ENCODE measurements around the gene POMT2.
"Not testable (repeated sequence)": the region's sequence is repeated elsewhere in the genome, so short reads cannot be mapped to it uniquely, and the experiment has no call there.

POMT2 gene

DNA sequence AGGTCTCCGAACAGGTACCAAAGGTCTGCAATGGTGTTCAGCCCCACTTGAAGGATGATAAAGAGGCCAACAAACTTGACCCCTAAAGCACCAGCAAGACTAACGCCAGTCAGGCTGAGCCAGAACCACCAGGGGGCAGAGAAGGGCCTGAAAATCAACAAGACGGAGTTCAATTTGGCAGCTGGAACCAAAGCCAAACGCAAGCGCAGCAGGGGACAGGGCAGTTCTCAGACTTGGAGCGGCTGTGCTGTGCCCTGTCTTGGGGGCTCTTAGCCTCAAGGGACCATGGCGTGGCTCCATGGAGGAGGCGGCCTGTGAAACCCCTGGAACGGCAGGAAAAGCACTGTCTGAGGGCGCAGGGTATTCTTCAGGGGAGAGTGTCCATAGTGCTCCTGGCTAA is 19.6 kb downstream of the POMT2 start:
- peak; percentile 84 for DNase-seq (ENCODE audit: low read depth)

DNA sequence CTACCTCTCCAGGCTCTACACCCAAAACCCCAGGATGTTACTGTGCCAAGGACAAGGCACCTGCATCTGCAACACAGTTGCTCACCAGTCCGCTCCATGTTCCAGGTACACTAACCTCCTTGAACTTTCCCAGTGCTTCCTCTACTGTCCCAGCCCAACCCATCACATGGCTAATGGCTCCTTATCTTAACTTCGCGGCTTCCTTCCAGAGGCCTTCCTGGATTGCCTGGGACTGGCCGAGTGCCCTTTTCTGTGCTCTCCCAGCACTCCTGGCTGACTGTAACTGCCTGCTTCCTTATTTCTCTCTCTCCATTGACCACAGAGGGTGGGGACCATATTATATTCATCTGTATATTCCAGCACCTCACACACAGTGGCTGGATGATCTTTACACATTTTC is 20.9 kb downstream of the POMT2 start:
- no peak for DNase-seq (ENCODE audit: low read depth)

DNA sequence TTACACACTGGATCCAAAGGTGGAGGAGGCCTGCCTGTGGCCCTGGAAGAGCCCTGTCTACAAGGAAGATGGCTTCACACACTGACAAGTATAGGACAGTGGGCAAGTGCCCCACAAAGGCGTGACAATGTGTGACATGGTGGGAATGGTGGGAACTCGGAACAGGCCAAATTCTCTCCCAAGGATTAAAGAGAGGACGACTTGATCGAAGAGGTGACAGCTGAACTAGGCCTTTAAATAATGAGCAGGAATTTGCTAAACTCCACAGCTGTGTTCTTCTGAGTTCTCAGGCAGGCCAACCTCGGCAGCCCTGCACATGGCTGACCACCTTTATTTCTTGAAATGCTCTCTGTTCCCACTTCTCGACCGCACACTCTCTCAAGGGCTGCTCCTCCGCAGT is 23.8 kb downstream of the POMT2 start:
- no peak for DNase-seq (ENCODE audit: low read depth)

DNA sequence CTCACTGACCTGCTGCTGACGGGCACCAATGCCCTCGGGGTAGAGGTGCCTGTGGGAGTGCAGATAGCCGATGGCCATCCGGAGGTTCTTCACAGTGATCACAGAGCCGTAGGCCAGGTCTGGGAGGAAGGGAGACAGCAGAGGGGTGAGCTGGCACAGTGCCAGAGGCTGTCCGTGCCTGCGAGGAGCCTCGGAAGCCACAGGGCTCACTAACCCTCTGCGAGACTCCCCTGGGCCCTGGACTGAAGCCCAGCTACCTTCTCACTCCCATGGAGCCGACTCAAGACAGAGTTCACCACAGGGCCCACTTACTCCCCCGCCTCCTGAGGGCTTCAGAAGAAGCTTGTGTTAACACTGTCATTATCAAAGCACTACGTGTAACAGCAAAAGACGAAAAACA is 24.5 kb downstream of the POMT2 start:
- DNase-seq (ENCODE audit: low read depth), result no peak

- peak; percentile 80 for DNase-seq (ENCODE audit: low read depth)
These were observed 30.0 kb downstream of the POMT2 start for GRCh38 chr14:77290705-77291104.

DNA sequence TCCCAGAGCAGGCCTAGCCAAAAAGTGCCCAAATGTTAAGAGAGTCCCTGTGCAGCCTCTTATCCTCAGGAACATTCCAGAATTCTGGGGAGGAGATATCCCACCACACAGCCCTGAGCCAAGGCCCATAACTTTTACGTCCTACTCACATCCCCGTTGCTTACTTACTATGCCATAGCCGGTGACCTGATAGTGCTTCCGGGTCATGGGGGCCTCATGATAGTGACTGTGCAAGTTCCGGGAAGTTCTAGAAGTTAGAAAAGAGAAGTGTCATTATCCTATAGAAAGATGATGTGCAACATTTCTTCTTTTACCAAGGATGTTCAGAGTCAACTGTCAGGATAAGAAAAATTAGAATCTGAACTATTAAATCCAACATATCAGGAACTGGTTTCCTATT is 34.1 kb downstream of the POMT2 start:
- DNase-seq (ENCODE audit: low read depth), result no peak

DNA sequence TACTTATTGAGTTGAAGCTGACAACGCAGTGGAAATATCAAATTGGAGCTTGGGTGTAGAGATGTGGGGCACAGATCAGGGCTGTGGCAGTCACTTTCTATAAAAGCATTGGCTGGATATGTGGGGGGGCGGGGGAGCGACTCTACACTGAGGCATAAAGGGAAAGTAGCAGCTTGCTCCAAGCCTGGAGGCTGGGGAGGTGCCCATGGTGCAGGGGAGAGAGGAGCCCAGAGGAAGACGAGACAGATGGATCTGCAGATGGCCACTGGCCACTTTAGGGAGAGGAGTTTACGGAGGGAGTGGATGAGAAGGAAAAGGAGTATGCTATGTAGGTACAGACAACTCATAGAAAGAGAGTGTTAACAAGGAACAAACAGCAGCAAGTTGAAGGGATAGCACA is 36.2 kb downstream of the POMT2 start:
- DNase-seq (ENCODE audit: low read depth), result no peak

- no peak for DNase-seq (ENCODE audit: low read depth)
These were observed 36.6 kb downstream of the POMT2 start for GRCh38 chr14:77284066-77284465.

DNA sequence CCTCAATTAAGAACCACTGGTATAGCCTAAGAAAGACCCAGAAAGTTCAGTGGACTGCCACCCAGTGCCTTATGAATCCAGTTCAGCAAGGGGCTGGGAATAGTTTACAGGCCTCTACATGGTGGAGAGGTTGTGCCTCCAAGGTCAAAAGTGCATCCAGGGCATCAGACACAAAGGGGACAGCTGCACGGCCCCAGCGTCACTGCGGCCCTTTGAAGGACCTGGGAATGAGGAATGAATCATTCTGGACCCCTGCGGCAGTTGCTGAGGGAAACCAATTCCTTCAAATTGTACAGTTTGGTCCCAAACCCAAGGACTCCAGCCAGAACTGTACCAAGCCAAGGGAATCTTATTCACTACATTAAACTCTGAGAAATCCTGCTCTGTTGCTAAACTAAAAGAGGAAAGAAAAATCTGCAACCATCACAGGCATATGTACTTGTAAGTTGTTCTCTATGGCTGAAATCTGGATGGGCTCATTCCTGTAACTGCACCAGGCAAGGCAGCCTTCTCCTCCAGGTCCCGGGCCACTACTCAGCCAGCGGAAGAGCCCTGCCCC is 38.8 kb downstream of the POMT2 start:
- DNase-seq (ENCODE audit: low read depth), result no peak

DNA sequence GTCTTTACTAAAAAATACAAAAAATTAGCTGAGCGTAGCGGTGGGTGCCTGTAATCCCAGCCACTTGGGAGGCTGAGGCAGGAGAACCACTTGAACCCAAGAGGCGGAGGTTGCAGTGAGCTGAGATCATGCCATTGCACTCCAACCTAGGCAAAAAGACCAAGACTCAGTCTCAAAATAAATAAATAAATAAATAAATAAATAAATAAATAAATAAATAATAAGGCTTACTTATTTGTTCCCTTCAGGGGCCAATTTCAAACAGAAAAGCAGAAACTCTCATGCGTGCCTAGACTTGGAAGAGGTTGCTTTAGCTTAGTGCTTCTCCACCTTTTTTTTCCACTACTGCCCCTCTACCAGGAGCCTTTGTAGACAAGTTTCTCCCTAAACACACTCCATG is 39.8 kb downstream of the POMT2 start:
- DNase-seq (ENCODE audit: low read depth), result not testable (repeated sequence)

DNA sequence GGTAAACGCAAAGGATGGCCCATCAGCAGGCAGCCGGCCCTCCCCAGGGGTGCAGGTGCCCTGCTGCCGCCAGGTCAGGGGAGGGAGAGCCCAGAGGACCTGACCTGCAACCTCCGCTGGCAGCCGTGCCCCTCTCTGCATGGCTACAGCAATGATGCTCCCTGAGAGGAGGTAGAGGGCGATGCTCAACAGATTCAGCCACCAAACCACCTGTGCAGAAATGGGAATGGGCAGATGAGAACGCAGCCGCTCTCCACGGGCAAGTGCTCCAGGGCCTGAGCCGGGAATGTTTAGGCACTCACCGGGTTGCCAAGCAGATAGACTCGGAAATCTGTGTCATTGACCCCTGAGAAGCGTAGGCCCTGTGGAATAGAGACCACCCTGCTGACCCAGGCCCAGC is 41.0 kb downstream of the POMT2 start:
- no peak for DNase-seq (ENCODE audit: low read depth)

- no peak for DNase-seq (ENCODE audit: low read depth)
These were observed 42.0 kb downstream of the POMT2 start for GRCh38 chr14:77278461-77279230.

DNA sequence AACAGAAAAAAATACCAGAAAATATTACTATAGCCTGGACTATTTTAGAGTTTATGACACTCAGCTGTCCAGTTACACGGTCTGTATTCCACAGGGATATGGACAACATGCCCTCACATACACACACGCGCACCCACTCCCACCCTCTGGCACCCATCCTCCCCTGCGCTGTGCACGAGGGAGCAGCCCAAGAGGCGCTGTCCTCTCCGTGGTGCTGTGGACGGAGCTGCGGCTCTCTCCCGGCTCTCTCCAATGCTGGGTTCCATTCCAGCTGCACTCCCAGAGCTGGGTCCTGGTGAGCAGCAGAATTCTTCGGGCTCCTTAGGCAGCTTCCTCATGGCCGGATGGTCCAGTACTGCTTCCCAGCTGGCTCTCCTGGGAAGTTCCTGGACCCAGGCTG is 43.7 kb downstream of the POMT2 start:
- no peak for DNase-seq (ENCODE audit: low read depth)

DNA sequence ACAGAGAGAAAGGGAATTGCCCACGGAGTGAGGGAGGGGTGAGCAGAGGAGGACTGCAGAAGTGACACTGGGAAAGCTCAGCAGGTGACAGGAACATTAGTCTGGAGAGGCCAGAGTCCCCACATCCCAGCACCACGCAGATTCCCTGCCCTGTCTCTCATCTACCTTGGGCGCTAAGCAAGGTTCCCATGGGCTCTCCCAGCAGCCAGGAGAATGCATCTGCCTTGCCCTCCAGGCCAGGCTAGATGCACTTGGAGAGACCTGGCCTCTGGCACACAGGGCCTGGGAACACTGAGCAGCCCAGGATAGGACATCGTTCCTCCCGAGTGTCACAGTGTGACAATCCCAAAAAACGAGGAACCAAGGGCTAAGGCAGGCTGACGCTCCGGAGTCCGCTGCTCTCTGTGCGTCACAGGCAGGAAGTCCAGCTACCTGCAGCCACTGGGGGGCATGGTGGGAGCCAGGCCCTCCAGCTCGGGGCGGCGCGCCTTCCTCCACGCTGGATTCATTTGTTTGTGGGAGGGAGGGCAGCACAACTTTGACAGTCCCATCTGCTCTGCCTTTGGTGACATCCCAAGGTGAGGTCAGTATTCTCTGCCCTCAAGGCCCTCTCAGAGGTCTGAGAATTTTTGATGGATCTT is 44.3 kb downstream of the POMT2 start:
- DNase-seq (ENCODE audit: low read depth), result no peak

DNA sequence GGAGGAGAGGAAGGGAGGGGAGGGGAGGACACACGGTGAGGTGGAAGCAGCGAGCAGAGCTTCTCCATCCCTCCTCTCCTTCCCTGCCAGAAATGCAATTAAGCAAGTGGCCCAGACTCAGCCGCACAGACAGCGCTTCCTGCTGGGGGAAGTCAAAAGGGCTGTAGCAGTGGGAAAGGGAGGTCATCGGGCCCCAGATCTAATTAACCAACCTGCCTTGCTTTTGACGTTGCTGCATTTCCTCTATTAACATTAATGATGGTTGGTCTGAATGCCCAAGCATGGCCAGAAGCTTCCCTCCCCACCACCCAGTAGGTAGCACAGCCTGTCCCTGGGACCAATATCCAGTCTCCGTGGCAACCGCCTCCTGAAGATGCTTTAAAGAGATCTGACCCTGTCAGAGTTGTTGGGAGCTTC is 45.1 kb downstream of the POMT2 start:
- no peak for DNase-seq (ENCODE audit: low read depth)

- no peak for DNase-seq (ENCODE audit: low read depth)
These were observed 45.6 kb downstream of the POMT2 start for GRCh38 chr14:77275041-77275580.

DNA sequence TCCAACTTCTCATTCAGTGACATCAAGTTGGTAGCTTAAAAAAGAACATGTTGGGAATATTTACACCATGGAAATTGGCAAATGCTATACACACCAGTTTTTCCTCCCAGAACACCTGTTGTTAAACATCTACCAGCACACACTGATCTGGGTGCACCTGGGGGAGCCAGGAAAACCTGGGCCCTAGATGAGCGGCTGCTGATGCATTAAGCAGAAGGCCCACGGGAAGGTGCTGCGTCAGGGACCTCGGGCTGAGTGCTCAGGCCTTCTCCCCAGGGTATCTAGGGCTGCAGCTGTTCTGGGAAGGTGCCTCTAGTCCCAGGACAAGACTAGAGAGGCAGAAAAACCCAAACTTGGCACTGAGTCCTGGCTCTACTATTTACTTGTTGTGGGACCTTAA is 46.9 kb downstream of the POMT2 start:
- DNase-seq (ENCODE audit: low read depth), result no peak

GRCh38 chr14:77272261-77272660 is 48.4 kb downstream of the POMT2 start:
- no peak for DNase-seq (ENCODE audit: low read depth)

- no peak for DNase-seq (ENCODE audit: low read depth)
These were observed 49.5 kb downstream of the POMT2 start, which contains the start of gene NGB for GRCh38 chr14:77271113-77271710. NGB (minus strand) TSS chr14:77271206; CDS start chr14:77270937, 269 bp downstream.

GRCh38 chr14:77270361-77271112 is 50.1 kb downstream of the POMT2 start:
- DNase-seq (ENCODE audit: low read depth), result no peak

GRCh38 chr14:77268989-77269600 is 51.6 kb downstream of the POMT2 start:
- no peak for DNase-seq (ENCODE audit: low read depth)

Measured in amniotic epithelial cell (primary cell).